H9 (cell line): Measurements from ENCODE around the gene MSLN. TPM values are rescaled to one million over a fixed set of nuclear protein-coding genes. Genes with fewer than 3 reads are reported as not detected.

Experiments used
- DNase-seq: peaks from one replicate; pipeline ENCODE4 v3.0.0-alpha.2; 2017
- H2AFZ ChIP-seq: one replicate; pipeline ENCODE4 v1.6.1; 2013; ENCODE audit warnings: mild to moderate bottlenecking, low read length, control low read depth, moderate library complexity
- H2AK5ac ChIP-seq: 2 replicates; pipeline ENCODE4 v1.6.1; 2013; ENCODE audit warnings: low read length, control low read depth, mixed read lengths; ENCODE audit not compliant: insufficient read length
- H2BK120ac ChIP-seq: one replicate; pipeline ENCODE4 v1.6.1; 2013; ENCODE audit warnings: low read depth, mild to moderate bottlenecking, low read length, control low read depth, inconsistent platforms; ENCODE audit not compliant: poor library complexity, severe bottlenecking
- H2BK12ac ChIP-seq: 2 replicates; pipeline ENCODE4 v1.6.1; 2013; ENCODE audit warnings: low read length, control low read depth, mixed read lengths, low read depth; ENCODE audit not compliant: insufficient read length
- H2BK15ac ChIP-seq: 2 replicates; pipeline ENCODE4 v1.6.1; 2013; ENCODE audit warnings: low read depth, low read length, control low read depth
- H2BK20ac ChIP-seq: one replicate; pipeline ENCODE4 v1.6.1; 2013; ENCODE audit warnings: low read depth, mild to moderate bottlenecking, low read length, control low read depth, inconsistent platforms; ENCODE audit not compliant: poor library complexity, severe bottlenecking
- H2BK5ac ChIP-seq: 2 replicates; pipeline ENCODE4 v1.6.1; 2013; ENCODE audit warnings: low read length, control low read depth, mixed read lengths; ENCODE audit not compliant: insufficient read length
- H3K14ac ChIP-seq: 2 replicates; pipeline ENCODE4 v1.6.1; 2013; ENCODE audit warnings: low read length, control low read depth; ENCODE audit not compliant: insufficient read depth
- H3K18ac ChIP-seq: 2 replicates; pipeline ENCODE4 v1.6.1; 2013; ENCODE audit warnings: low read depth, mild to moderate bottlenecking, mixed read lengths, low read length, control low read depth; ENCODE audit not compliant: insufficient read length
- H3K23ac ChIP-seq: 2 replicates; pipeline ENCODE4 v1.6.1; 2013; ENCODE audit warnings: low read length, control low read depth, mixed read lengths, low read depth; ENCODE audit not compliant: insufficient read length
- H3K23me2 ChIP-seq: 2 replicates; pipeline ENCODE4 v1.6.1; 2013; ENCODE audit warnings: low read depth, mild to moderate bottlenecking, mixed read lengths, low read length, control low read depth; ENCODE audit not compliant: insufficient read length, poor library complexity, severe bottlenecking
- H3K27ac ChIP-seq: 2 replicates; pipeline ENCODE4 v1.5.1; 2013; ENCODE audit warnings: low read length, control low read depth, mixed read lengths, low read depth; ENCODE audit not compliant: insufficient read length
- H3K27me3 ChIP-seq: 2 replicates; pipeline ENCODE4 v1.6.1; 2013; ENCODE audit warnings: low read length, control low read depth, inconsistent platforms; ENCODE audit not compliant: insufficient read depth
- H3K4ac ChIP-seq: 2 replicates; pipeline ENCODE4 v1.6.1; 2013; ENCODE audit warnings: low read depth, mild to moderate bottlenecking, control low read depth, inconsistent platforms, low read length, moderate library complexity
- H3K4me1 ChIP-seq: 2 replicates; pipeline ENCODE4 v1.6.1; 2013; ENCODE audit warnings: low read length, control low read depth, inconsistent platforms; ENCODE audit not compliant: insufficient read depth
- H3K4me2 ChIP-seq: 2 replicates; pipeline ENCODE4 v1.6.1; 2013; ENCODE audit warnings: low read length, control low read depth, mixed read lengths; ENCODE audit not compliant: insufficient read length, insufficient read depth
- H3K56ac ChIP-seq: 2 replicates; pipeline ENCODE4 v1.6.1; 2013; ENCODE audit warnings: low read depth, mild to moderate bottlenecking, mixed read lengths, low read length, control low read depth; ENCODE audit not compliant: insufficient read length
- H3K79me1 ChIP-seq: 2 replicates; pipeline ENCODE4 v1.6.1; 2013; ENCODE audit warnings: low read depth, mild to moderate bottlenecking, moderate library complexity, low read length, control low read depth, inconsistent platforms; ENCODE audit not compliant: insufficient read depth, poor library complexity, severe bottlenecking
- H3K79me2 ChIP-seq: 2 replicates; pipeline ENCODE4 v1.6.1; 2013; ENCODE audit warnings: low read length, control low read depth, inconsistent platforms; ENCODE audit not compliant: insufficient read depth
- H3K9ac ChIP-seq: 2 replicates; pipeline ENCODE4 v1.6.1; 2013; ENCODE audit warnings: low read length, control low read depth, mixed read lengths; ENCODE audit not compliant: insufficient read length; ENCODE audit errors: extremely low read depth
- H3K9me3 ChIP-seq: one replicate; pipeline ENCODE4 v1.6.1; 2013; ENCODE audit warnings: low read depth, low read length, inconsistent platforms; ENCODE audit not compliant: control insufficient read depth
- H3T11ph ChIP-seq: one replicate; pipeline ENCODE4 v1.6.1; 2013; ENCODE audit warnings: mild to moderate bottlenecking, low read length, control low read depth, inconsistent platforms
- H4K20me1 ChIP-seq: one replicate; pipeline ENCODE4 v1.6.1; 2013; ENCODE audit not compliant: control insufficient read depth, insufficient read length, insufficient read depth
- H4K5ac ChIP-seq: 2 replicates; pipeline ENCODE4 v1.6.1; 2013; ENCODE audit warnings: low read depth, mild to moderate bottlenecking, mixed read lengths, low read length, control low read depth; ENCODE audit not compliant: insufficient read length
- H4K8ac ChIP-seq: replicated peaks from 2 replicates; pipeline ENCODE4 v1.6.1; 2013; ENCODE audit warnings: low read length, control low read depth, mixed read lengths, low read depth; ENCODE audit not compliant: insufficient read length
- H4K91ac ChIP-seq: 2 replicates; pipeline ENCODE4 v1.6.1; 2013; ENCODE audit warnings: low read depth, mild to moderate bottlenecking, moderate library complexity, mixed read lengths, low read length, control low read depth; ENCODE audit not compliant: insufficient read length
- H3K27ac Mint-ChIP-seq, 3 experiments: 2 replicates in 2 of 3; 3 replicates in 1 of 3; pipeline ENCODE4 v1.8.0; 2020 to 2021; ENCODE audit warnings: mixed read lengths in 3 of 3, mild to moderate bottlenecking in 1 of 3, moderate library complexity in 1 of 3
- H3K27me3 Mint-ChIP-seq: 2 replicates; pipeline ENCODE4 v1.8.0; 2021; ENCODE audit warnings: low read depth, mild to moderate bottlenecking, moderate library complexity, mixed read lengths
- H3K36me3 Mint-ChIP-seq, 3 experiments: 2 replicates in 2 of 3; 3 replicates in 1 of 3; pipeline ENCODE4 v1.8.0; 2020 to 2021; ENCODE audit warnings: low read depth in 3 of 3, mixed read lengths in 3 of 3; ENCODE audit not compliant: insufficient read depth in 1 of 3
- H3K4me1 Mint-ChIP-seq, 2 experiments: 2 replicates each; pipeline ENCODE4 v1.8.0; 2020; ENCODE audit warnings: mixed read lengths in 2 of 2
- H3K4me3 Mint-ChIP-seq, 2 experiments: 2 replicates in 1 of 2; 3 replicates in 1 of 2; pipeline ENCODE4 v1.8.0; 2020 to 2021; ENCODE audit warnings: mild to moderate bottlenecking in 2 of 2, mixed read lengths in 2 of 2, moderate library complexity in 1 of 2
- H3K9me3 Mint-ChIP-seq, 2 experiments: 2 replicates in 1 of 2; 3 replicates in 1 of 2; pipeline ENCODE4 v1.8.0; 2020; ENCODE audit warnings: mild to moderate bottlenecking in 2 of 2, mixed read lengths in 2 of 2, moderate library complexity in 1 of 2
- CTCF ChIP-seq: fragments of 200-600 bp; sonication (generic); conservative IDR thresholded peaks from 3 replicates; pipeline ENCODE4 v1.8.0; 2021; ENCODE audit warnings: antibody characterized with exemption, mild to moderate bottlenecking
- WGBS: extraction: QIAGEN DNeasy Blood & Tissue Kit; methylation state at CpG from one replicate; pipeline ENCODE4 v1.1.7; 2013; ENCODE audit warnings: missing lambda C conversion rate, low lambda C conversion rate, mixed read lengths; ENCODE audit not compliant: insufficient read length; ENCODE audit errors: extremely low coverage; 5-methylcytosine and 5-hydroxymethylcytosine counted together
- total RNA-seq: library from RNA; stranded (reverse); gene quantifications from 2 replicates; pipeline ENCODE4 v1.2.1, GENCODE V29; 2021

MSLN gene
- total RNA-seq, 1 experiment from 2014 or later: 0.22 TPM

GRCh38 chr16:800834-801511 is 40.4 kb downstream of the MSLN start:
- Histone ChIP-seq H3K27ac (no peak overlapping the region), H4K8ac (no peak overlapping the region), H2BK12ac (no peak overlapping the region), H2BK120ac (no peak overlapping the region), H2AK5ac (no peak overlapping the region), H3K79me2 (no peaks in the 10 kb centered on the region), H4K91ac (no peak overlapping the region), H2BK5ac (no peak overlapping the region), H3K4me2 (no peak overlapping the region), H3K4ac (no peak overlapping the region), H3K14ac (no peak overlapping the region), H4K20me1 (no peaks in the 10 kb centered on the region), H3K23ac (no peak overlapping the region), H3K9me3 (no peaks in the 10 kb centered on the region), H3K23me2 (peaks cover 4% of the 10 kb centered on the region), H4K5ac (no peak overlapping the region), H2BK20ac (no peak overlapping the region), H3K9ac (no peak overlapping the region), H2BK15ac (no peak overlapping the region), H3K56ac (no peak overlapping the region), H3T11ph (no peak overlapping the region), H3K79me1 (no peaks in the 10 kb centered on the region), H3K18ac (no peak overlapping the region), H2AFZ (no peak overlapping the region), H3K27me3 (peaks cover 5% of the 10 kb centered on the region; the same call in 1 of the 2 replicates), H3K4me1 (no peaks in the 10 kb centered on the region)
- peaks cover 60% of the 10 kb centered on the region for H3K27me3 Mint-ChIP-seq
- DNase-seq: no peak
- no peaks in the 10 kb centered on the region for H3K4me1 Mint-ChIP-seq
- H3K36me3 Mint-ChIP-seq: peaks cover 10 to 22% (median 18%) of the 10 kb centered on the region in 3 experiments; a peak in 6 of 7 replicates
- H3K27ac Mint-ChIP-seq: no peak overlapping the region
- no CpG with 5 or more reads among the region's 17 CpGs for WGBS
- H3K4me3 Mint-ChIP-seq: no peak overlapping the region
- H3K9me3 Mint-ChIP-seq: peaks cover 0 to 3% of the 10 kb centered on the region in 2 experiments; a peak in 1 of 5 replicates
- TF ChIP-seq CTCF: no peak
